ENCODE data around the gene MBOAT2.

The MBOAT2 gene

DNA sequence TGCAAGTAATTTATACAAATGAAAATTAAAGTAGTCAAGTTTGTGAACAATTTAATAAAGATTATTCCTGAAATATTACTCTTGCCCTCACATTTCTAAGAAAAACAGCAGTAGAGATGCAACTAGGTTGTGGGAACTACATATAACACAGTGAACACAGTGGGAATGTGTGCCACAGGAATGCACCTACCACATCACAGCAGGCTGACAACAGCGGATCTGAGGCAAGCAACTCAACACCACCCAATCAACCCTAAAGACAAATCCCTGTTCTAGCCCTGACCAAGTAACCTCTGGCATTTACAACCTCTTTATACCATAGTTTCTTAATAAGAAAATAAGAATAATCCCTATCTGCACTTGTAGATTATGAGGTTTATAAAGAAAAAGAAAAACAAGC, 23.4 kb downstream of the MBOAT2 start:
- H3K14ac ChIP-seq (ENCODE audit: low read length): no peak overlapping the region
- H2BK120ac ChIP-seq (ENCODE audit: insufficient read depth, low read length, poor library complexity): no peak overlapping the region
- DNase-seq: no peak
- no peak overlapping the region for H3K4me2 ChIP-seq (ENCODE audit: low read length)
- no peak overlapping the region for H3K9ac ChIP-seq (ENCODE audit: low read length)
- H3K27ac ChIP-seq (ENCODE audit: low read depth, low read length): no peak overlapping the region
- H3K79me2 ChIP-seq (ENCODE audit: control insufficient read depth, insufficient read depth, low read length, poor library complexity): no peaks in the 10 kb centered on the region
- no peak overlapping the region for H3K4ac ChIP-seq (ENCODE audit: low read depth, low read length)
- H3K79me1 ChIP-seq (ENCODE audit: low read length): no peaks in the 10 kb centered on the region
- H3K36me3 ChIP-seq (ENCODE audit: control insufficient read depth in 1 of 2, insufficient read depth in 2 of 2, low read length in 2 of 2): no peaks in the 10 kb centered on the region
- H2BK12ac ChIP-seq (ENCODE audit: low read length): no peak overlapping the region
- H2BK5ac ChIP-seq (ENCODE audit: low read depth, low read length, poor library complexity): no peak overlapping the region
- no peak overlapping the region for H4K12ac ChIP-seq (ENCODE audit: low read depth, low read length)
- no peak overlapping the region for H2AFZ ChIP-seq (ENCODE audit: insufficient read depth, low read length, poor library complexity)
- no peaks in the 10 kb centered on the region for H3K4me1 ChIP-seq (ENCODE audit: control insufficient read depth in 1 of 2, insufficient read depth in 2 of 2, low read length in 2 of 2)
- no peak overlapping the region for H4K91ac ChIP-seq (ENCODE audit: low read depth, low read length)
- H3K18ac ChIP-seq (ENCODE audit: low read length): no peak overlapping the region
- no peak overlapping the region for H2AK5ac ChIP-seq (ENCODE audit: low read length)
- no CpG with 5 or more reads among the region's 1 CpG for WGBS (ENCODE audit: extremely low coverage, insufficient coverage, insufficient read length)
- no peak overlapping the region for H3K4me3 ChIP-seq (ENCODE audit: low read depth, low read length)
- no peaks in the 10 kb centered on the region for H3K27me3 ChIP-seq (ENCODE audit: insufficient read depth, low read length)
- H3K23ac ChIP-seq (ENCODE audit: low read length): no peak overlapping the region
- no peak overlapping the region for H4K8ac ChIP-seq (ENCODE audit: low read depth, low read length)
- H3K9me3 ChIP-seq (ENCODE audit: insufficient read depth, low read depth, low read length): no peaks in the 10 kb centered on the region

DNA sequence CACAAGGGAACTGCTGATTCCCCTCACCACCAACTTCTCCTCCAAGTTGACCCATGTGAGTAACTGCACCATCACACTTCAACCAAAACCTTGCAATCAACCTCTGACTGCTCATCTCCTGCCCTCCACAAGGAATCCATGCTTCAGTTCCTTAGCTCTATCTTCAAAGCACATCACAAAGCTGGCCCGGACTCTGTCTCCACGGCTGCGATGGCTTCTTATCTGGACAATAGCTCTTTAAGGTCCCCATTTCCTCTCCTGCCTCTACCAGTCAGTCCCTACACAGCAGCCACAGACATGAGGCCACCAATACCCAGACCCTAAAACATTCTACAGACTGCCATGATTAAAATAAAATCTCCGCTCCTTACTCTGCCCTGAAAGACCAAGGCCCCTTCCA, 25.7 kb downstream of the MBOAT2 start:
- Histone ChIP-seq H3K36me3 (ENCODE audit: control insufficient read depth in 1 of 2, insufficient read depth in 2 of 2, low read length in 2 of 2) (no peaks in the 10 kb centered on the region), H3K4me1 (ENCODE audit: control insufficient read depth in 1 of 2, insufficient read depth in 2 of 2, low read length in 2 of 2) (no peaks in the 10 kb centered on the region), H2AK5ac (ENCODE audit: low read length) (no peak overlapping the region), H3K79me1 (ENCODE audit: low read length) (no peaks in the 10 kb centered on the region), H3K79me2 (ENCODE audit: control insufficient read depth, insufficient read depth, low read length, poor library complexity) (no peaks in the 10 kb centered on the region), H2BK120ac (ENCODE audit: insufficient read depth, low read length, poor library complexity) (no peak overlapping the region), H2BK5ac (ENCODE audit: low read depth, low read length, poor library complexity) (no peak overlapping the region), H2BK12ac (ENCODE audit: low read length) (no peak overlapping the region), H4K12ac (ENCODE audit: low read depth, low read length) (no peak overlapping the region), H3K9ac (ENCODE audit: low read length) (no peak overlapping the region), H3K4me2 (ENCODE audit: low read length) (no peak overlapping the region), H3K18ac (ENCODE audit: low read length) (no peak overlapping the region), H4K91ac (ENCODE audit: low read depth, low read length) (no peak overlapping the region), H3K14ac (ENCODE audit: low read length) (no peak overlapping the region), H4K8ac (ENCODE audit: low read depth, low read length) (no peak overlapping the region), H3K23ac (ENCODE audit: low read length) (no peak overlapping the region), H3K4ac (ENCODE audit: low read depth, low read length) (no peak overlapping the region), H3K9me3 (ENCODE audit: insufficient read depth, low read depth, low read length) (no peaks in the 10 kb centered on the region), H2AFZ (ENCODE audit: insufficient read depth, low read length, poor library complexity) (no peak overlapping the region), H3K4me3 (ENCODE audit: low read depth, low read length) (no peak overlapping the region), H3K27me3 (ENCODE audit: insufficient read depth, low read length) (no peaks in the 10 kb centered on the region), H3K27ac (ENCODE audit: low read depth, low read length) (no peak overlapping the region)
- DNase-seq: no peak
- no CpG with 5 or more reads among the region's 4 CpGs for WGBS (ENCODE audit: extremely low coverage, insufficient coverage, insufficient read length)

DNA sequence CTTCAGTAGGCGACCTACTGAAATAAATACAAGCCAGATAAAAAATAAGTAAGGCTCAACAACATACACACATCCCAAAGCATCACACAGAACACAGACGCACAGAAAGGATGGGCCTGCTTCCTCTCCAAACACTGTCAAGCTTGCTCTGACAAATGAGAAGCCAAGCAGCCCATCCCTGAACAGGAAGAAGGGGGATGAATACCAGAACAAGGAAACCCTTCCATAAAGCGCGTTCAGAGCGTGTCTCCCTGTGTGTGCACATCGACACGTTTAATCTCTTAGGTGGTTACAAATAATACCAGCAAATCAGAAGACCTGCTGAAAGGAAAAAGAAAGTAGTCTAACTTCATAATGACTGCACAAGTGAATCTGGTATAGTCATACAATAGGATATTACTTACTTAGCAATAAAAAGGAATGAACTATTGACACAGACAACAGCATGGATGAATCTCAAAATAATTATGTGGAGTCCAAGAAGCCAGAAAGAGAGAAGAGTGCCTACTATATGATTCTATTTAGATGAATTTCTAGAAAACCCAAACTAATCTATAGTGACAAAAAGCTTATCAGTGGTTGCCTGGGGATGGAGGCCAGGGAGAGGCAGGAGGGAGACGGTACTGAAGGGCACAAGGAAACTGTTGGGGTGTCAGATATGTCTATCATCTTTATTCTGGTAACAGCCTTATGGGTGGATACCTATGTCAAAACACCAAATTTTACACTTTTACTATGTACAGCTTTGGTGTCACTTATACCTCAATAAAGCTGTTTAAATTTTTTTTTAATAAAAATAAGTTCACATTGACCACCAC, 26.8 kb downstream of the MBOAT2 start:
- no peak overlapping the region for H2AK5ac ChIP-seq (ENCODE audit: low read length)
- H2BK5ac ChIP-seq (ENCODE audit: low read depth, low read length, poor library complexity): no peak overlapping the region
- no peak overlapping the region for H4K12ac ChIP-seq (ENCODE audit: low read depth, low read length)
- no peak overlapping the region for H3K9ac ChIP-seq (ENCODE audit: low read length)
- no peak overlapping the region for H2AFZ ChIP-seq (ENCODE audit: insufficient read depth, low read length, poor library complexity)
- H3K4me2 ChIP-seq (ENCODE audit: low read length): no peak overlapping the region
- H3K9me3 ChIP-seq (ENCODE audit: insufficient read depth, low read depth, low read length): no peaks in the 10 kb centered on the region
- H3K27me3 ChIP-seq (ENCODE audit: insufficient read depth, low read length): no peaks in the 10 kb centered on the region
- H3K23ac ChIP-seq (ENCODE audit: low read length): no peak overlapping the region
- no peak for DNase-seq
- no peaks in the 10 kb centered on the region for H3K4me1 ChIP-seq (ENCODE audit: control insufficient read depth in 1 of 2, insufficient read depth in 2 of 2, low read length in 2 of 2)
- no peaks in the 10 kb centered on the region for H3K36me3 ChIP-seq (ENCODE audit: control insufficient read depth in 1 of 2, insufficient read depth in 2 of 2, low read length in 2 of 2)
- no peak overlapping the region for H3K27ac ChIP-seq (ENCODE audit: low read depth, low read length)
- no peak overlapping the region for H3K4me3 ChIP-seq (ENCODE audit: low read depth, low read length)
- H3K4ac ChIP-seq (ENCODE audit: low read depth, low read length): no peak overlapping the region
- H4K91ac ChIP-seq (ENCODE audit: low read depth, low read length): no peak overlapping the region
- no peaks in the 10 kb centered on the region for H3K79me1 ChIP-seq (ENCODE audit: low read length)
- H3K18ac ChIP-seq (ENCODE audit: low read length): no peak overlapping the region
- no peaks in the 10 kb centered on the region for H3K79me2 ChIP-seq (ENCODE audit: control insufficient read depth, insufficient read depth, low read length, poor library complexity)
- no peak overlapping the region for H3K14ac ChIP-seq (ENCODE audit: low read length)
- H4K8ac ChIP-seq (ENCODE audit: low read depth, low read length): no peak overlapping the region
- no peak overlapping the region for H2BK12ac ChIP-seq (ENCODE audit: low read length)
- no peak overlapping the region for H2BK120ac ChIP-seq (ENCODE audit: insufficient read depth, low read length, poor library complexity)
- no CpG with 5 or more reads among the region's 8 CpGs for WGBS (ENCODE audit: extremely low coverage, insufficient coverage, insufficient read length)

DNA sequence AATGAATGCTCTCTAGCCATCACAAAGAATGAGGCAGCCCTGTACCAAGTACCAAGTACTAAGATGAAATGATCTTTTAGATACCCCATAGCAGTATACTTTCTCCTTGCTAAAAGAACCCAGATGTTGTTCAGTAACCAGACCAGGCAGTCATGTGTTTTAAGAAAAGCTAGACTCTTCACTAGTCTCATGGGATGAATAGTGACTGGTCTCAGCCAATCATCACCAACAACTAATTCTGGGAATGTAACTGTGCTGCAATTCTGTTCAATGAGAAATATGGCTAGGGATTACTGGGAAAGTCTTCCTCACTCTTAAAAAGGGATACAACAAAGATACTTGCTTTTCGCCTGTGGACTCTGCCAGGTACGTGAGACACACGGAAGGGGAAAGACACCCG, 29.5 kb downstream of the MBOAT2 start:
- no peak overlapping the region for H2BK5ac ChIP-seq (ENCODE audit: low read depth, low read length, poor library complexity)
- no peak overlapping the region for H2BK120ac ChIP-seq (ENCODE audit: insufficient read depth, low read length, poor library complexity)
- H3K27ac ChIP-seq (ENCODE audit: low read depth, low read length): no peak overlapping the region
- H3K23ac ChIP-seq (ENCODE audit: low read length): no peak overlapping the region
- no peak overlapping the region for H4K8ac ChIP-seq (ENCODE audit: low read depth, low read length)
- no peaks in the 10 kb centered on the region for H3K79me1 ChIP-seq (ENCODE audit: low read length)
- H3K27me3 ChIP-seq (ENCODE audit: insufficient read depth, low read length): no peaks in the 10 kb centered on the region
- H3K9ac ChIP-seq (ENCODE audit: low read length): no peak overlapping the region
- no peak overlapping the region for H2BK12ac ChIP-seq (ENCODE audit: low read length)
- H3K4ac ChIP-seq (ENCODE audit: low read depth, low read length): no peak overlapping the region
- H3K9me3 ChIP-seq (ENCODE audit: insufficient read depth, low read depth, low read length): no peaks in the 10 kb centered on the region
- H3K4me3 ChIP-seq (ENCODE audit: low read depth, low read length): no peak overlapping the region
- no peak for DNase-seq
- no peak overlapping the region for H2AFZ ChIP-seq (ENCODE audit: insufficient read depth, low read length, poor library complexity)
- H4K12ac ChIP-seq (ENCODE audit: low read depth, low read length): no peak overlapping the region
- H3K36me3 ChIP-seq (ENCODE audit: control insufficient read depth in 1 of 2, insufficient read depth in 2 of 2, low read length in 2 of 2): no peaks in the 10 kb centered on the region
- no peak overlapping the region for H3K14ac ChIP-seq (ENCODE audit: low read length)
- H2AK5ac ChIP-seq (ENCODE audit: low read length): no peak overlapping the region
- no peak overlapping the region for H3K18ac ChIP-seq (ENCODE audit: low read length)
- no peaks in the 10 kb centered on the region for H3K4me1 ChIP-seq (ENCODE audit: control insufficient read depth in 1 of 2, insufficient read depth in 2 of 2, low read length in 2 of 2)
- H4K91ac ChIP-seq (ENCODE audit: low read depth, low read length): no peak overlapping the region
- H3K79me2 ChIP-seq (ENCODE audit: control insufficient read depth, insufficient read depth, low read length, poor library complexity): no peaks in the 10 kb centered on the region
- WGBS (ENCODE audit: extremely low coverage, insufficient coverage, insufficient read length): no CpG with 5 or more reads among the region's 4 CpGs
- H3K4me2 ChIP-seq (ENCODE audit: low read length): no peak overlapping the region
